GM15510 (cell line): ENCODE measurements around the gene UBE2L3.

ENCODE experiments used
- POLR2A ChIP-seq: IDR thresholded peaks from 3 replicates; pipeline ENCODE4 v1.6.1; 2011; ENCODE audit warnings: borderline replicate concordance; ENCODE audit not compliant: insufficient read length; ENCODE audit errors: extremely low read depth

The UBE2L3 gene

GRCh38 chr22:21660904-21661303, 93.4 kb downstream of the UBE2L3 start:
- no peak for TF ChIP-seq POLR2A

GRCh38 chr22:21661991-21662390, 94.5 kb downstream of the UBE2L3 start:
- TF ChIP-seq POLR2A, result no peak

GRCh38 chr22:21663738-21664137, 96.2 kb downstream of the UBE2L3 start:
- no peak for TF ChIP-seq POLR2A

GRCh38 chr22:21665047-21665851, 97.7 kb downstream of the UBE2L3 start:
- TF ChIP-seq POLR2A, result no peak

- no peak for TF ChIP-seq POLR2A
Measured at GRCh38 chr22:21666786-21667185, 99.3 kb downstream of the UBE2L3 start.

GRCh38 chr22:21669026-21669425, 101.5 kb downstream of the UBE2L3 start:
- no peak for TF ChIP-seq POLR2A

GRCh38 chr22:21672107-21672629, 104.7 kb downstream of the UBE2L3 start:
- no peak for TF ChIP-seq POLR2A
